D721Med (cell line): ENCODE measurements around the gene ZW10.
"Not testable (repeated sequence)": the region's sequence is repeated elsewhere in the genome, so short reads cannot be mapped to it uniquely, and the experiment has no call there.

Source experiments
- DNase-seq: peaks from one replicate; pipeline ENCODE4 v3.0.0; 2011; ENCODE audit warnings: low spot score; ENCODE audit not compliant: insufficient read length
- FAIRE-seq: peaks from 2 replicates; lab custom pipeline; 2011; peaks lifted over from hg19 to GRCh38; lab: Jason Lieb, UNC
- TF ChIP-seq, protein P1 (sequence below): IDR thresholded peaks from 2 replicates; pipeline ENCODE4 v1.5.1; 2012; ENCODE audit warnings: mild to moderate bottlenecking, control low read depth; ENCODE audit not compliant: insufficient read depth; ENCODE audit errors: missing control alignments

ZW10 gene

DNA sequence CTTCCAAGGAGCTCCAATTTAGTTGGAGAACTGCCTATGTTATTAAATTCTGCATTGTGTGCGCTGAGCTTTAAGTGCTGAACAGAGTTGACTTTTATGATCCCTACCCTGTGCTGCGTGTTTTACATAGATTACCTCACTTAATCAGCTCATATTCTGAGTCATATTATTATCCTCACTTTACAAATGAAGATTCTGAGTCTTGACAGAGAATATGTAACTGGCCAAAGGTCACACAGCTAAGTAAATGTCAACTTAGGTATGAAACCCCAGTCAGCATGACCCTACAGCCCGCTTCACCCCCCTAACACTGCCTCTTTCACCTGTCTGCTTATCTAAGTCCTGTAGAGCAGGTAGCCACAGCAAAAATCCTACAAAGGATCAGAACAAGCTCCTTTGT is 47.6 kb downstream of the ZW10 start:
- TF ChIP-seq, protein P1, sequence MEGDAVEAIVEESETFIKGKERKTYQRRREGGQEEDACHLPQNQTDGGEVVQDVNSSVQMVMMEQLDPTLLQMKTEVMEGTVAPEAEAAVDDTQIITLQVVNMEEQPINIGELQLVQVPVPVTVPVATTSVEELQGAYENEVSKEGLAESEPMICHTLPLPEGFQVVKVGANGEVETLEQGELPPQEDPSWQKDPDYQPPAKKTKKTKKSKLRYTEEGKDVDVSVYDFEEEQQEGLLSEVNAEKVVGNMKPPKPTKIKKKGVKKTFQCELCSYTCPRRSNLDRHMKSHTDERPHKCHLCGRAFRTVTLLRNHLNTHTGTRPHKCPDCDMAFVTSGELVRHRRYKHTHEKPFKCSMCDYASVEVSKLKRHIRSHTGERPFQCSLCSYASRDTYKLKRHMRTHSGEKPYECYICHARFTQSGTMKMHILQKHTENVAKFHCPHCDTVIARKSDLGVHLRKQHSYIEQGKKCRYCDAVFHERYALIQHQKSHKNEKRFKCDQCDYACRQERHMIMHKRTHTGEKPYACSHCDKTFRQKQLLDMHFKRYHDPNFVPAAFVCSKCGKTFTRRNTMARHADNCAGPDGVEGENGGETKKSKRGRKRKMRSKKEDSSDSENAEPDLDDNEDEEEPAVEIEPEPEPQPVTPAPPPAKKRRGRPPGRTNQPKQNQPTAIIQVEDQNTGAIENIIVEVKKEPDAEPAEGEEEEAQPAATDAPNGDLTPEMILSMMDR = no peak
- DNase-seq (no peak), FAIRE-seq (no peak)

- no peak for FAIRE-seq
- TF ChIP-seq, protein P1 = no peak
- DNase-seq = no peak
Measured at GRCh38 chr11:113725407-113725806, 48.1 kb downstream of the ZW10 start.

- TF ChIP-seq, protein P1 = no peak
- no peak for DNase-seq
- no peak for FAIRE-seq
Measured at GRCh38 chr11:113724778-113725177, 48.7 kb downstream of the ZW10 start.

- no peak for DNase-seq
- FAIRE-seq = no peak
Measured at GRCh38 chr11:113723787-113724186, 49.7 kb downstream of the ZW10 start.

GRCh38 chr11:113722934-113723333 is 50.6 kb downstream of the ZW10 start:
- FAIRE-seq (no peak), DNase-seq (no peak)
- TF ChIP-seq, protein P1 = no peak

More at GRCh38 chr11:113723787-113724186, 49.7 kb downstream of the ZW10 start:
- TF ChIP-seq, protein P1 = no peak

DNA sequence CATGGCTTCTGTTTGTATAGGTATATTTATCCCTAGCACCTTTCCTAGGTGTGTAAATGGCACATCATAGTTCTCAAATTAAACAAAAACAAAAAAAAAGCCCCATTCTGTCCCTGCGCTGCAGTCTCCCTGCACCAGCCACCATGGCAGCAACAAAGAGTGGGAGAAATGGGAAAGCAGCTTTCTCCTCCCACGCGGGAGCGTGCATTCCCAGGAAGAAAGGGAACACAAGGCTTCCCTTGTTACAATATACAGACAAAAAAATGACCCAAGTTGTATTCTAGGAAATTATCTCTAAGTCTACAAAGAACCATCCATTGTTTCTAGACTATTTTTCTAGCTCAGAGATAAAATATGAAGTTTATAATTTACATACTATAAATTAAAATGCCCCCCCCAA is 51.3 kb downstream of the ZW10 start:
- TF ChIP-seq, protein P1 = no peak
- no peak for FAIRE-seq
- no peak for DNase-seq

- TF ChIP-seq, protein P1 = no peak
- no peak for DNase-seq
- no peak for FAIRE-seq
Measured at GRCh38 chr11:113721462-113722066, 51.9 kb downstream of the ZW10 start.

DNA sequence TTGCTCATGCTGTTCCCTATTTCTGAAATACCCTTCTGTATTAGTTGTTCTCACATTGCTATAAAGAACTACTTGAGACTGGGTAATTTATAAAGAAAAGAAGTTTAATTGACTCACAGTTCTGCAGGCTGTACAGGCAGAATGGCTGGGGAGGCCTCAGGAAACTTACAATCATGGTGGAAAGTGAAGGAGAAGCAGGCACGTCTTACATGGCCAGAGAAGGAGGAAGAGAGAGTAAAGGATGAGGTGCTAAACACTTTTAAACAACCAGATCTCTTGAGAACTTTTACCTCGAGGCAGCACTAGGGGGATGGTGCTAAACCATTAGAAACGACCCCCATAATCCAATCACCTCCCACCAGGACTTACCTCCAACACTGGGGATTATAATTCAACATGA is 53.0 kb downstream of the ZW10 start:
- not testable (repeated sequence) for DNase-seq, FAIRE-seq
